GM19043 (cell line): ENCODE results near the gene PTH1R.
"Not testable (repeated sequence)": the region's sequence is repeated elsewhere in the genome, so short reads cannot be mapped to it uniquely, and the experiment has no call there.

ENCODE experiments used
- ATAC-seq: cut with Tn5 transposase; IDR thresholded peaks from one replicate; pipeline ENCODE4 v1.9.1; 2021; ENCODE audit warnings: low read depth; ENCODE audit not compliant: unreplicated experiment

Gene PTH1R

DNA sequence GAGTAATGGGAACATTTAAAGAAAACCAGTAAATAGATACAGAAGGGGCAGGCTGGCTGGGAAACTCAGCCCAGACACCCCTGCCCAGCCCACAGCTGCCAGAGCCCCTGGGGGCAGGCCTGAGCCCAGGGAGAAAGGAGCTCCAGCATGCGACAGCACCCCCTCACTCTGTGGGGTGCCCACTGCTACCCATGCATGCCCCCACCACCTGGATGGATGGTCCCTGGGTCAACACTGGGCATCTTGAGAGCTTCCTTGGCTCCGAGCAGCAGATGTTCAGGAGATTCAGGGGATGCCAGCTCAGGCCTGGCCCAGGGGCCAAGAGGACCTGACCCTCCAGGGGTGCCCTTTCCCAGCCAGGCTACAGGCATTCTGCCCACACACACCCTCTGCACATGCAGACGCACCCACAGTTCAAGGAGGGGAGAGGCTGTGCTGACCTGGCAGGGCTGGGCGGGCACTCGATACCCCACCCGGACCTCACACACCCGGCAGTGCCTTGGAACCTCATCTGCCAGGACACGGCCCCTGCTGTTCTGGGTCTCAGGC lies 31.5 kb downstream of the PTH1R start:
- ATAC-seq: no peak

DNA sequence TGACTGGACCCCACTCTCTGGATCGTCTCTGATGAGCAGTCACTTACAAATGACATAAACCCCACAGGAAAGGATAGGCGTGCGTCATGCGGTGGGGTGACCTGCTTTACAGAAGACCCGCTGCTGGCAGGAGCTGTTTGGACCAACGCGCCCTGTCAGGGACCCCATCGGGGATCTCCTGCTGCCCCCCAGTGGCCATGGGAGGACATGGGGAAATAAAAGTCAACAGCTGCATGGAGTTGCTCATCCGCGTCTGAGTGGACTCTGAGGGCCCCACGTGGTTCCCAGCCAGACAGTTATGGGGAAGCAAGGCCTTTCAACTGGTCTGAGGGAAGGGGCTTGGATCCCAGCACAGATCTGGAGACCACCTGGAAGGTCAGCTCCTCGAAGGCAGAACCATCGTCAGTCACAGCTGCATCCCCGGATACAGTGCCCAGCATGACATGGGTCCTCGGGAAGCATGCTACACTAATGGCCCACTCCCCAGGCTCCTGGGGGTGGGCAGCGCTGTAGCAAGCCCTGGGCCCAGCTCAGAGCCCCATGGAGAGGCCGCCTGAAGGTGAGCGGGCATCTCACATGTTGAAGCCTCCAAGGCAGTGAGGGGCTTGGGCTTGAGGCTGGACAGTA lies 32.1 kb downstream of the PTH1R start:
- ATAC-seq: no peak

DNA sequence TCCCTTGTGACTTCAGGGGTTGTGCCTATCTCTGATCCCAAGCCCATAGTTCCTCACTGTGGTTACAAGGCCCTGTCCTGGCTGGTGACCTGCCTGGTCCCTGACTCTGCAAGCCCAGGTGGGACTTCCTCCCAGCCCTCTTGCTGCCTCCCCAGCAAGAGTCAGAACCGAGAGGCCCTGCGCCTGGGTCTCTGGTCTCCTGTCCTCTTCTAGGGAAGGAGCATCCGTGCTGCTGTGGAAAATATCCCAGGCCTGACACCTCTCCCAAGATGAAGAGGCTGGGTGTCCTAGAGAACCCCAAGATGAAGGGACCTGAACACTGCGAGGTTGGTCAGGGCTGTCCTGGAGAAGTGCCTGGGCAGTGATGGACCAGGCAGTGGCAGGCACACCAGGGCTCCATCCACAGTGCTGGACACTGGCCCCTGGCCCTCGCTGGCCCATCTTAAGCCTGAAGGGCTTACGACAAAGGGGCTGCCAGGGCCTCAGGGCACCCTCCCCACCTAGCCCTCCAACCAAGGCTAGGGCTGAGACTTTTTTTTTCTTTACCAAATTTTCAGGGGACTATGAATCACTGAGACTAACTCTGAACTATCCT lies 32.7 kb downstream of the PTH1R start:
- no peak for ATAC-seq

DNA sequence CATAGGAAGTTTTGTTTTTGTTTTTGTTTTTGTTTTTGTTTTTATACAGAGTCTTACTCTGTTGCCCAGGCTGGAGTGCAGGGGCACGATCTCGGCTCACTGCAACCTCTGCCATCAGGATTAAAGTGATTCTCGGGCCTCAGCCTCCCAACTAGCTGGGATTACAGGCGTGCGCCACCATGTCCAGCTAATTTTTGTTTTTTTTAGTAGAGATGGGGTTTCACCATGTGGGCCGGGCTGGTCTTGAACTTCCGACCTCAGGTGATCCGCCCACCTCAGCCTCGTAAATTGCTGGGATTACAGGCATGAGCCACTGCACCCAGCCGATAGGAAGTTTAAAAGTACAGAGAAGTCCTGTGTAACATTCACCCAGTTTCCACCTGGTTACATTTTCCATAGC lies 33.4 kb downstream of the PTH1R start:
- not testable (repeated sequence) for ATAC-seq

DNA sequence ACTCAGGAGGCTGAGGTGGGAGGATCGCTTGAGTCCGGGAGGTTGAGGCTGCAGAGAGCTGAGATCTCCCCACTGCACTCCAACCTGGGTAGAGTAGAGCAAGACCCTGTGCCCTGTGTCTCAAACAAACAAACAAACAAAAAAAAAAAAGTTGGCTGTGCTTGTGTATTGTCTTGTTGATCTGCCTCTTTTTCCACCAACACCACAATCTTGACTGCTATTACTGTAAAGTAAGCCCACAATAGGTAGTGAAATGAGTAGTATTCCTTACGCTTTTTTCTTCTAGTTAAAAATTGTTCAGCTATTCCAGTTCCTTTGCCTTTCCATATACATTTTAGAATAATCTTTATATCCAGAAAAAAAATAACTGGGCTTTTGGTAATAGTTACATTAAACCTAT lies 35.5 kb downstream of the PTH1R start:
- ATAC-seq: no peak

DNA sequence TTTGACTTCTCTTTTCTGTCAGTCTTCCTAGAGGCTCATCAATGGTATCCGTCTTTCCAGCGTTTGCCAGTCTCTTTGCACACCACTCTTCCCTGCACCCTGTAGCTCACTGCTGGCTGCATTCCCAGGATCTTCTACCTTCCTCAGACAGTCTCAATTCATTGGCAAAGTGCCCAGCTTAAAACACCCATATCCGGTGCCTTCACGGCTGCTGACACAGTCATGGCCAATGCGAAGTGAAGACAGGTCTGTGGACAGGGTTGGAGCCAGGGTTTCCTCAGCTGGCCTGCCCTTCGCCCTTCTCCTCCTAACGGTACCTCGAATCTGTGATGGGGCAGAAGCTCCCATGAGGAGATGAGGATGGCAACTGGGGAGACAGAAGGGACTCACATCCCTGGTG lies 36.1 kb downstream of the PTH1R start:
- no peak for ATAC-seq

DNA sequence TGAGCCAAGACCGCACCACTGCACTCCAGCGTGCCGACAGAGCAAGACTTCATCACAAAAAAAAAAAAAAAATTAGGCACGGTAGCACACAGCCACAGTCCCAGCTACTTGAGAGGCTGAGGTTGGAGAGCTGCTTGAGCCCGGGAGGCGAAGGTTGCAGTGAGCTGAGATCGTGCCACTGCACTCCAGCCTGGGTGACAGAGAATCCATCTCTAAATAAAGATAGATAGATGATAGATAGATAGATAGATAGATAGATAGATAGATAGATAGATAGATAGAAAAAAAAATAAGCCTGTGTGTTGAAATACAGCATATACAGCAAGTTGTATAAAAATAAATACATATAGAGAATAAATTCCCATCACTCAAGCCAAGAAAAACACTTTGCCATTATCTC lies 37.3 kb downstream of the PTH1R start:
- no peak for ATAC-seq

DNA sequence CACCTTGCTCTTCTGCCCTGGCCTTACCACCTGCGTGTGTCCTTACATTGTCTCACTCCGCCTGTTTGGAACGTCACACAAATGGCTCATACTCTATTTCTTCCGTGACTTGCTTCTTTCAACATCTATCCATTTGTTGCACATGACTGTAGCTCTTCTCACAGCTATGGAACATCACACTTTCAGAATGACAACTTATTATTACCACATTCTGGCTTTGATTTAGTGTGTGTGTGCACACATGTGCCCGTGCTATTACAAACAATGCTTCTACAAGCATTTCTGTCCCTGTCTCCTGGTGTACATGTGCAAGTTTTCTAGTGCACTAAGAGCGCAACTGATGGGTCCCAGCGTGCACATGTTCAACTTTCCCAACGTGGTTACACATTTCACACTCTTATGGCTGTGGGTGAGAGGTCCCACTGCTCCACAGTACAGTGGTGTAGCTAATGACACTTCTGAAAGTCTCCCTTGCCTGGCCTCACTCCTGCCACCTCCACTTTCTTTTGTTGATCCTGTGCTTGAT lies 37.8 kb downstream of the PTH1R start:
- ATAC-seq: no peak

DNA sequence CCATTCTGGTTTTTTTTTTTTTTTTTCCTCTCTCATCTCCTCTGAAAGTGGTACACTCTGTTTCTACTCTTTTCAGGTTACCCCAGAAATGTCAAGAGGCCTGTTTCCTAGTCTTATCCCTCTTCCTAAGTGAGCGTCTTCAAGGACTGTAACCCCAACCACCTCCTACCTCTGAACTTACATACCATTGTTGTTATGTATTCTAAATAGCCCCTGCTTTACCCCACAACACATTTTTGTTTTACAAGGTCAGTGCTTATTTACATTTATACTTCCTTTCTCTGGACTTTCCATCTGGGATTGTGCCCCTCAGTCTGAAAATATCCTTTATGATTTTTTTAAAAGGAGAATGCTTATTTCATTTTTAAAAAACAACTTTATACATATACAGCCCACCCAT lies 38.8 kb downstream of the PTH1R start:
- no peak for ATAC-seq

DNA sequence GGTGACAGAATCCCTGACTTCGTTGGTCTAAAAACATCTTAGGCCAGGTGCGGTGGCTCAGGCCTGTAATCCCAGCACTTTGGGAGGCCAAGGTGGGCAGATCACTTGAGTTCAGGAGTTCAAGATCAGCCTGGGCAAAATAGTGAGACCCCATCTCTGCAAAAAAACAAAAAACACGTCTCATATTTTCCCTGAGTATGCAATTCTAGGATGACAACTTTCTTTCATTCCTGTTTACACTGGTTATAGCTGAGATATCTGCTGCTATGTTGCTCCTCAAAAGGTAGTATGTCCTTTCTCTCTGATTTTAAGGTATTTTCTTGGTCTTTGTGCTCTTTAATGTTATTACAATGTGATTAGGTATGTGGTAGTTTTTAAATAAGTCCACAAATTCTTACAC lies 39.3 kb downstream of the PTH1R start:
- ATAC-seq: no peak

DNA sequence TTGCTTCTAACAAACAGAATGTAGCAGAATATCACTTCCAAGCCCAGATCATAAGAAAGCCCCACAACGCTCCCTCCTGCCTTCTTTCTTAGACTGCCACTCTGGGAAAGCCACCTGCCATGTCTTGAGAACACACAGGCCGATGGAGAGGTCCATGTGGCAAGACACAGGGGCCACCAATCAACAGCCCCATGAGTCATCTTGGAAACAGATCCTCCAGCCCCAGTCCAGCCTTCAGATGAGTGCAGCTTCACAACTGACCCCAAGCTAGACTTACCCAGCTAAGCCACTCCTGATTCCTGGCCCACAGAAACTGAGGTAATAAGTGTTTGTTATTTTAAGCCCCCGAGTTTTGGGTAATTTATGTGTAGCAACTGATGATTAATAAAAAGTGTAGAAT lies 39.7 kb downstream of the PTH1R start:
- ATAC-seq: no peak

DNA sequence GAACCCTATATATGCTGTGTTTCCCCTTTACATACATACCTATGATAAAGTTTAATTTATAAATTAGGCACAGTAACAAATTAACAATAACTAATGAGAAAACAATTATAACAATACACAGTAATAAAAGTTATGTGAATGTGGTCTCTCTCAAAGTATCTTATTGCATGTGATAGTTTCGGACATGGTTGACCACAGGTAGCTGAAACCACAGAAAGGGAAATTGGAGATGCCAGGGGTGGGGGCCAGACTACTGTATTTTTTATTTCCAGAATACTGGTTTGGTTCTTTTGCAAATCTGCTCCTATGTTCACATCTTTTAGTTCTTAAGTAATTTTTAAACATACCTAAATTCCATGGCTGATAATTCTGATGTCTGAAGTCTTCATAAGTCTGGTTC lies 40.7 kb downstream of the PTH1R start:
- no peak for ATAC-seq

DNA sequence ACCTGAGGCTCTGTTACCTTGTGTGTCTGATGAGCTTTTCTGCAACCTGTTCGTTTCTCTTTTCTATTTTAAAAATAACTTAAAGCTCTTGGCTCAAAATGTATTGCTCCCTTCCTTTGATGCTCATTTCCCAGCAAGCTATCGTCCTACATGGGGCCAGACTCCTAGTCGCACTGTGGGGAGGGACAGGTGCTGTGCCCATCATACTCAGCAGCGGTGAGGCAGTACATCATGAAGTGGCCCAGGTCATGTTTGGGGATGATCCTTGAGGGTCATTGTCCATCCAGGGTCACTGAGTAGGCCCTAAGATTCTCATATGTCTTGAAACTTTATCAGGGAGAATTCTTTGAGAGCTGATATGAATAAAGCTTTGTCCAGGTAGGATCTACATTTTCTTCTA lies 41.1 kb downstream of the PTH1R start:
- no peak for ATAC-seq

DNA sequence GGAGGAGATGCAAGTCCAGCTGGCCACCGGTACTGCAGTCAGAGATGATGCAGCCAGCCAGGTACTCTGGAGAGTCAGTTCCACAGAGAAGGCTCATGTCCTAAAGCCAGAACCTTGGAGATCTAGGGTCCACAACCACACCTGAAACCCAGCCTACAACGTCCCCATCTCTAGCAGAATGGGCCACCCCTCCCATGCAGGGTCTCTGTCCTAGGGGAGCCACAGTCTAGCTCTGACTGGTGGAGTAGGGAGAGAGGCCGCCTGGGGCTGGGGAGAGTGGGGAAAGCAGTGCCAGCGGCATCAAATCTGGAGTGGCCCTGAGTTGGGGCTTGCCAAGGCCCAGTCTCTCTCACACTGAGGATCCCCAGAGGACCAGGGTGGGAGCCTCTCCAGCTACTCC lies 43.5 kb downstream of the PTH1R start:
- ATAC-seq: no peak

DNA sequence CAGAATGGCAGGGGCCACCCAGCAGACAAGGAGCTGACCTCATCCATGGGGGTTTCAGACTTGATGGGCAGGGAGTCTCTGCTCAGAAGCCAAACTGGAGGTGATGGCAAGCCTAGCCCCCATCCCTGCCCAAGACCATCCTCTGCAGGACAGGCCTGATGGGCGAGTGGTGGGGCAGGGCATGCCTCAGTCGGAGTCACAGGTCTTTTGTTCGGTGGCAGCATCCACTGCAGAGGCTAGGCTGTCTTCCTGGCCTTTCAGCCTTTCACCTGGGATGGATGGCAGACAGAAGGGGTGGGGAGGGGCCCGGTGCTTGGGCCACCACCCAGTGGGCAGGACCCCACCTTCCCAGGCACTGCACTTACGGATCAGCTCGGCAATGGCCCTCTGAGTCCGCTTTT lies 44.4 kb downstream of the PTH1R start:
- no peak for ATAC-seq

DNA sequence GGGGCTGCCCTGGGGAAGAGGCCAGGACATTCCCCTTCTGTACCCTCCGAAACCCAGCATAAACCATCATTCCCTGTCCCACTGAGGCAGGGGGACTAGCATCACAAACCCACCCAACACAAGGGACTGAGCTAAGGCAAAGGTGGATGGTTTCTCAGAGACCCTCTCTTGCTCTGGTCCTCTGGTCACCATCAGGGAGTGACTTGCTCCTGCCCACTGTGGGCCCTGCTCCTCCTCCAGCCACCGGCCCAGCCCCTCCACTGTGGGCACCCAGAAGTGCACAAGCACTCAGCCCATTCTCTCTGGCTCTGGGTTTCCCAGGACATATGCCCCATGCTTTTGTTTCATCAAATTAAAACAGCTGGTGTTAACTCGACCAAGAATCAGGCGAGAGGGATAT lies 44.9 kb downstream of the PTH1R start:
- no peak for ATAC-seq

DNA sequence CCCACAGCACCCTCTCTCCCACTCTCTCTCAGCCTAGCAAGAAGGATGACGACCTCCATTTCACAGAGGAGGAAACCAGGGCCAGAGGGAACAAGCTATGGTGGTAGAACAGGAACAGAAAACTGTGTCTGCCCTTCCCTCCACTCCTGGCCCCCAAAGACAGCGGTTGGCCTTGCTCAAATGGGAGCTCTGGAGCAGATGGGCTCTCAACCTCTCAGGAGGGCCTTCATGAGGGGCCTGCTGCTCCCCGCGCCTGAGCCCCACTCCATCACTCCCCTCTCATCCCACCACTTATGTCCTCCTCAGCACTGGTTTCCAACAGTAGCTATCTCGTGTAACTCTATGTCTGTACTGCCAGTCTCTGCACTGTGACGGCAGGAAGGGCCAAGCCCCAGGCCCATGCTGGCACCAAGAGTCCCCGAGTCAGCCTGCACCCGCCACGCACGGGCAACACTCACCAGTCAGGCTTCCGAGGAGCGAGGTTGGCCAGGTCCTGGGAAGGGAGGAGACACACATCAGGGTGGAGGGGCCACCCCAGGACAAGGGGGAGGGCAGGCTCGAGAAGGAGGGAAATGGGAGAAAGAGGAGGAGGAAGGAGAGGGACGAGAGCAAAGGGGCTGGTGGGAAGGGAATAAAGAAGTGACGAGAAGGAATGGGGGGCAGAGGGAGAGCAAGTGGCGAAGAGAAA lies 45.5 kb downstream of the PTH1R start:
- ATAC-seq: no peak

DNA sequence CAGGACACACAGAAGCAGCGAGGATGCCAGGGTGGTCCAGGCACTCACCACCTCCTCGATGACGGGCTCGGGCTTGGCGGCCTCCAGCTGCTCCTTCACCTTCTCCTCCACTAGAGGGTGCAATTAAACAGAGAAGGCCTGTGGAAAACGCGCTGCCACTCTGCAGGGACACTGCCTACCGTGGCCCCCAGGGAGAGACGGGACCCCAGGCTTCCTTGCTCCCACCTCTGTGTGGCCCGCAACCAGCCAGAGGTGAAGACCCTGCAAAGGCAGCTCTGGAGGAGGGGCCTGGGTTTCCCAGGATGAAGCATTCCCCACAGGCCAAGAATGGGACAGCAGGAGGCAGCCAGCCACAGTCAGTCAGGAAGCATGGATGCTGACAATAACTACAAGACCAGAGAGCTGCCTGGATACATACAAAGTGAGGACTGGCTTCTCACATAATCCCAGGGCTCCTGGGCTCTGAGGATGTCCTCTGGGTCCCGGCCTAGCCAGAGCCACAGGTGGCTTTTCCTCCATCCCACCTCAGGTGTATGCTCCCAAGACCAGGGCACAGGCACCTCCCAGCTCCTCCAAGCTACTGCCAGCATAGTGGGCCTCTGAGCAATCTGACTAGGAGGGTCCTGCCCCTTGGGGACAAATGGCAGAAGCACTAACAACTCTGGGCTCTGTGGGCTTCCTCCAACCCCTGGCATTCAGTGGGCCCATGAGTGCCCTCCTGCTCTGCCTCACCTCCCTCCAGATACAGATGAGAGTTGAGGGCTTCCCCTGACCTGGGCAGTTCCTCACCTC lies 46.2 kb downstream of the PTH1R start:
- no peak for ATAC-seq

DNA sequence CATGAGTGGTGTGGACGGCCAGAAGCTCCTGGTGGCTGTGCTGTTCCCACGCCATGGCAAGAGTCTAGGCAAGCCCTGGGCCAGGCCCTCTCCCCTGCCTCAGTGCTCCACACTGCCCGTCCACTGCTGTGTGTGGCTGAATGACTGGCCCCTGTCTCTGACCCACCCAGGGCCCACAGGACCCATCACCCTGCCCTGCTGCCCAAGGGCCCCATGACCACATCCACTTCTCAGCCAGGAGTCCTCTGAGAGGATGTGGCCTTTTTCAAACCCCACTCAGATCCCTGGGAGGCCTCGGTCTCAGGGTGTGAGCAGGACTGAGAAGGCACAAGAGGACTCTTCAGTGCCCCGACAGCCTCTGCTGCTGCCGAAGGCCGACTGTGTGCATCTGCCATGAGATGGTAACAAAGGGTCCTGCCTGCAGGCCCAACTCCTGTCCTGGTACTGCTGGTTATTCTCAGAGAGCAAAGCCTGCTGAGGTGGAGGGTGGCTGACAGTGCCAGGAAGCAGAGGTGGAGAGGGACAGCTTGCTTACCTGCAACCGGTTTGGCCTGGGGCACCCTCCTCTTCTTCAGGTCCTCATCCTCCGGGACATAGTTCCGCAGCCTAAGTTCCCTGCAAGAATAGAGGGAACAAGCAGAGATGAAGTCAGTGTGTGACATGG lies 47.5 kb downstream of the PTH1R start:
- no peak for ATAC-seq

DNA sequence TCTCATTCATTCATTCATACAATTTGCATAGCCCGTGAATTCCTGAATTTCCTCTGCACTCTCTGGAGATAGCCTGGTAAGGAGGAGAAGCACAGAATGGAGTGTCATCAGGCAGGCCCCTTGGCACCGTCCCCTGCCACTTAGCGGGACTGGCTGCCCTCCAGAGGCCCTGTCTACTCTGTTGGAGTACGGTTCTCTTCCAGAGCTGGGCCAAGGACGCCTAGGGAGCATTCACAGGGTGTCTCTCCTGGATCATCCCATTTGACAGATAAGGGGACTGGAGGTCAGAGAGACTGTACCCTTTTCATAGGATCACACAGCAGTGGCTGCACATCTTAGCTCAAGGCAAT lies 48.0 kb downstream of the PTH1R start:
- no peak for ATAC-seq

DNA sequence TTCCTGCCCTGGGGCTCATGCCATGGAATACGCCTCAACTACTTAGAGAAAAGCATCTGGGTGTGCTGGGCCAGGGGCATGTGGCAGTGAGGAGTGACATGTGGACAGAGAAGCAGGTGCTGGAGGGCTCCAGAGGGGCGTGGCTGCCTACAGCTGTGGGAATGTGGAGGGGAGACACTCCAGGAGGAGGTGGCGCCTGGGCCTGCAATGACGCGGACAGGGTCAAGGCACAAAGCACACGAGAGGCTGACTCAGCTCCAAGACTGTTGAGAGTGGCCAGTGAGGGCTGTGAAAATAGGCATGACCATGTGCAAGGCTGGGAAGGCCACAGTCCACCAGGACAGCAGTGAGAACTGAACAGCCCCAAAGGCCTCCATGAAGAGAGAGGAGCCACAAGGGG lies 48.5 kb downstream of the PTH1R start:
- ATAC-seq: no peak
